Measurements from ENCODE around the gene TCERG1L. TPM values are rescaled to one million over a fixed set of nuclear protein-coding genes. Genes with fewer than 3 reads are reported as not detected.

Gene TCERG1L
- total RNA-seq, 1 experiment from 2014 or later: 1.5 TPM

- no peak for TF ChIP-seq AFF4 (CRISPR knock-in tag; IDR thresholded peaks at IDR 0.05; ENCODE audit: borderline replicate concordance)
- no peak for TF ChIP-seq ZNF671 (CRISPR knock-in tag; IDR thresholded peaks at IDR 0.05)
- TF ChIP-seq GTF2I (CRISPR knock-in tag; conservative IDR thresholded peaks at IDR 0.05): no peak
- no peak for TF ChIP-seq HMGA2 (CRISPR knock-in tag; IDR thresholded peaks at IDR 0.05)
- TF ChIP-seq NFYB (CRISPR knock-in tag; conservative IDR thresholded peaks at IDR 0.05; ENCODE audit: low read depth): no peak
- no peak for TF ChIP-seq FOXK1 (CRISPR knock-in tag; IDR thresholded peaks at IDR 0.05)
Observed at GRCh38 chr10:131227163-131227740, 84.3 kb downstream of the TCERG1L start (continued).

GRCh38 chr10:131226446-131227162, 84.9 kb downstream of the TCERG1L start:
- ChIA-PET CTCF (no interaction called here), POLR2A (no interaction called here)
- Mint-ChIP-seq H3K4me3 (no peak overlapping the region), H3K27ac (no peak overlapping the region), H3K9me3 (peaks cover 49% of the 10 kb centered on the region), H3K4me1 (no peaks in the 10 kb centered on the region), H3K27me3 (ENCODE audit: low read depth) (peaks cover 19% of the 10 kb centered on the region), H3K36me3 (peaks cover 58% of the 10 kb centered on the region)
- no peak for TF ChIP-seq GABPB1 (CRISPR knock-in tag; IDR thresholded peaks at IDR 0.05)
- no peak for TF ChIP-seq SMAD3 (CRISPR knock-in tag; IDR thresholded peaks at IDR 0.05; ENCODE audit: borderline replicate concordance)
- no peak for ATAC-seq
- DNase-seq (ENCODE audit: low spot score): no peak

DNA sequence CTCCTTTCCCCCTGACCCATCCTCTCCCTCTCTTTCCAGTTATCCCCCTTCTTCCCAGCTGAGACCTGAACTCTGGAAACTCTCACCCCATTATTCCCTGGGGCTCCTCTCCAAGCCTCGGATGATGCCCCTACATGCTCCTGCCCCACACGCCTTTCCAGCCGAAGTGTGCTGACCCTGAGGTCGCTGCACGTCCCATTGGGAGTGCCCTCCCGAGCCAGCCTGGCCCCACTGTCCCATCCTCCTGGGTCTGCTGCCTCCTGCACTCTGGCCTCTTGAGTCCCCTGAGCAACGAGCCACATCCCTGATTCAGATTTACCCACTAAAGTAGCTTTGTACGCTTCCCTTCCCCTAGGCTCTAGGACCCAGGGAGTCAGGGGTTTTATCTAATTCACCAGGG, 87.4 kb downstream of the TCERG1L start:
- ATAC-seq: no peak
- H3K4me3 Mint-ChIP-seq: no peak overlapping the region
- H3K27ac Mint-ChIP-seq: no peak overlapping the region
- H3K4me1 Mint-ChIP-seq: no peaks in the 10 kb centered on the region
- CTCF ChIA-PET: no interaction called here
- DNase-seq (ENCODE audit: low spot score): no peak
- peaks cover 55% of the 10 kb centered on the region for H3K36me3 Mint-ChIP-seq
- POLR2A ChIA-PET: no interaction called here
- H3K9me3 Mint-ChIP-seq: peaks cover 41% of the 10 kb centered on the region
- H3K27me3 Mint-ChIP-seq (ENCODE audit: low read depth): peaks cover 12% of the 10 kb centered on the region
- TF ChIP-seq MLX (CRISPR knock-in tag; IDR thresholded peaks at IDR 0.05) (no peak), NR1H2 (CRISPR knock-in tag; IDR thresholded peaks at IDR 0.05) (no peak), ZNF423 (CRISPR knock-in tag; IDR thresholded peaks at IDR 0.05) (no peak), FOXJ3 (CRISPR knock-in tag; IDR thresholded peaks at IDR 0.05; ENCODE audit: borderline replicate concordance) (no peak), EMX1 (CRISPR knock-in tag; IDR thresholded peaks at IDR 0.05) (no peak), JUN (CRISPR knock-in tag; IDR thresholded peaks at IDR 0.05) (no peak), ZNF671 (CRISPR knock-in tag; IDR thresholded peaks at IDR 0.05) (no peak), RORB (CRISPR knock-in tag; IDR thresholded peaks at IDR 0.05) (no peak), ELF4 (CRISPR knock-in tag; IDR thresholded peaks at IDR 0.05; ENCODE audit: low read depth) (no peak), ATF6 (CRISPR knock-in tag; IDR thresholded peaks at IDR 0.05) (no peak), SMAD4 (CRISPR knock-in tag; IDR thresholded peaks at IDR 0.05) (no peak), PRDM15 (CRISPR knock-in tag; IDR thresholded peaks at IDR 0.05) (no peak)
- TF ChIP-seq, protein P1, sequence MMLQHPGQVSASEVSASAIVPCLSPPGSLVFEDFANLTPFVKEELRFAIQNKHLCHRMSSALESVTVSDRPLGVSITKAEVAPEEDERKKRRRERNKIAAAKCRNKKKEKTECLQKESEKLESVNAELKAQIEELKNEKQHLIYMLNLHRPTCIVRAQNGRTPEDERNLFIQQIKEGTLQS (CRISPR knock-in tag; conservative IDR thresholded peaks at IDR 0.05): no peak

Measured in WTC11 (cell line).